HepG2 (cell line): ENCODE results near the gene CD207. TPM values are rescaled to one million over a fixed set of nuclear protein-coding genes. Genes with fewer than 3 reads are reported as not detected.

Source experiments
- ATAC-seq: fragments of 200-7000 bp; cut with Tn5 transposase; 3 replicates; pipeline ENCODE4 v1.9.1; 2020; ENCODE audit warnings: mild to moderate bottlenecking, moderate library complexity
- Bru-seq: library from RNA; stranded (reverse); fragments of 400-500 nt; gene quantifications from one replicate; lab custom pipeline; 2021; lab: Mats Ljungman, UMichigan
- BruChase-seq, 2 experiments: library from RNA; stranded (reverse); fragments of 400-500 nt; gene quantifications; one replicate each; lab custom pipeline; 2021; lab: Mats Ljungman, UMichigan
- BruUV-seq: library from RNA; stranded (reverse); fragments of 400-500 nt; replicated peaks from 2 replicates; lab custom pipeline; 2021; lab: Mats Ljungman, UMichigan
- CTCF ChIA-PET: fragments of 300-600 bp; formaldehyde crosslinking; extraction: SDS; loops from one replicate; lab custom pipeline; 2021; ENCODE audit warnings: low total read pairs, inconsistent platforms, low intra/inter-chr PET ratio; lab: Yijun Ruan, JAX
- POLR2A ChIA-PET: fragments of 350-600 bp; sonication (Branson Sonifier 250); formaldehyde crosslinking; loops from one replicate; lab custom pipeline; 2020; ENCODE audit warnings: antibody characterized with exemption, inconsistent platforms; lab: Yijun Ruan, JAX
- DNase-seq: peaks from one replicate; pipeline ENCODE4 v3.0.0-alpha.2; 2015; ENCODE audit warnings: low spot score
- FAIRE-seq: peaks from 3 replicates; lab custom pipeline; 2011; peaks lifted over from hg19 to GRCh38; lab: Jason Lieb, UNC
- H2AFZ ChIP-seq: one replicate; pipeline ENCODE4 v1.6.1; 2011; ENCODE audit warnings: low read length, inconsistent platforms
- H3K27ac ChIP-seq: fragments of 300-600 bp; 3 replicates; pipeline ENCODE4 v1.8.0; 2011; ENCODE audit warnings: mixed run types, mild to moderate bottlenecking, mixed read lengths, low read length, inconsistent platforms; ENCODE audit not compliant: insufficient read depth; ENCODE audit errors: extremely low read length
- H3K27me3 ChIP-seq, 2 experiments: fragments of 200-600 bp in 1 of 2; 2 replicates in 1 of 2; 3 replicates in 1 of 2; pipeline versions ENCODE4 v1.6.0 to v1.8.0; 2011; ENCODE audit warnings: low read length in 2 of 2, mild to moderate bottlenecking in 2 of 2, moderate library complexity in 2 of 2, inconsistent platforms in 1 of 2; ENCODE audit not compliant: insufficient read depth in 2 of 2, control insufficient read depth in 1 of 2
- H3K36me3 ChIP-seq, 2 experiments: fragments of 200-600 bp in 1 of 2; replicated peaks in 1 of 2; 2 replicates in 1 of 2; 3 replicates in 1 of 2; pipeline versions ENCODE4 v1.5.1 to v1.8.0; 2011; ENCODE audit warnings: low read length in 2 of 2, inconsistent platforms in 1 of 2; ENCODE audit not compliant: insufficient read depth in 2 of 2, control insufficient read depth in 1 of 2
- H3K4me1 ChIP-seq: 2 replicates; pipeline ENCODE4 v1.5.1; 2012; ENCODE audit warnings: low read length, inconsistent platforms; ENCODE audit not compliant: insufficient read depth
- H3K4me2 ChIP-seq: 2 replicates; pipeline ENCODE4 v1.6.0; 2011; ENCODE audit warnings: low read depth, low read length, inconsistent platforms
- H3K4me3 ChIP-seq, 3 experiments: fragments of 200-600 bp in 1 of 3; sonication (generic), shearing (Covaris generic) in 1 of 3; replicated peaks in 1 of 3; 2 replicates each; pipeline ENCODE4 v1.5.1; 2011 to 2016; ENCODE audit warnings: low read length in 3 of 3, inconsistent platforms in 2 of 3, low read depth in 2 of 3, mild to moderate bottlenecking in 2 of 3, control low read depth in 1 of 3, mixed read lengths in 1 of 3; ENCODE audit not compliant: insufficient read depth in 1 of 3
- H3K79me2 ChIP-seq: one replicate; pipeline ENCODE4 v1.6.1; 2011; ENCODE audit warnings: low read length, inconsistent platforms; ENCODE audit not compliant: insufficient read depth
- H3K9ac ChIP-seq: 2 replicates; pipeline ENCODE4 v1.6.0; 2011; ENCODE audit warnings: mild to moderate bottlenecking, low read depth, low read length, inconsistent platforms; ENCODE audit not compliant: insufficient read depth
- H3K9me3 ChIP-seq: 2 replicates; pipeline ENCODE4 v1.5.1; 2012; ENCODE audit warnings: mild to moderate bottlenecking, low read length
- H4K20me1 ChIP-seq: 2 replicates; pipeline ENCODE4 v1.6.0; 2011; ENCODE audit warnings: inconsistent platforms, mild to moderate bottlenecking, low read length, moderate library complexity; ENCODE audit not compliant: insufficient read depth
- ATM ChIP-seq: fragments of 450-650 bp; IDR thresholded peaks from 2 replicates; pipeline ENCODE4 v1.7.1; 2017; ENCODE audit warnings: mild to moderate bottlenecking, borderline replicate concordance
- CCDC6 ChIP-seq: sonication (generic); formaldehyde crosslinking; IDR thresholded peaks from 2 replicates; pipeline ENCODE4 v1.8.1; 2022; ENCODE audit warnings: mild to moderate bottlenecking, missing genetic modification reagents, moderate library complexity
- CTCF ChIP-seq: sonication (generic); formaldehyde crosslinking; IDR thresholded peaks from 2 replicates; pipeline ENCODE4 v1.5.0; 2020; ENCODE audit warnings: mild to moderate bottlenecking, missing genetic modification reagents, moderate library complexity
- FOXO1 ChIP-seq: sonication (generic); formaldehyde crosslinking; IDR thresholded peaks from 2 replicates; pipeline ENCODE4 v1.4.0; 2020; ENCODE audit warnings: missing genetic modification reagents
- MED13 ChIP-seq: sonication (generic); formaldehyde crosslinking; IDR thresholded peaks from 2 replicates; pipeline ENCODE4 v1.5.0; 2020; ENCODE audit warnings: missing genetic modification reagents
- PHF20 ChIP-seq: sonication (generic); formaldehyde crosslinking; IDR thresholded peaks from 2 replicates; pipeline ENCODE4 v1.5.0; 2020; ENCODE audit warnings: mild to moderate bottlenecking, missing genetic modification reagents
- RFXANK ChIP-seq: IDR thresholded peaks from 2 replicates; pipeline ENCODE4 v1.6.1; 2016
- TP53 ChIP-seq: sonication (generic); formaldehyde crosslinking; conservative IDR thresholded peaks from 2 replicates; pipeline ENCODE4 v1.4.0; 2020; ENCODE audit warnings: missing genetic modification reagents
- ZFP90 ChIP-seq: sonication (generic); formaldehyde crosslinking; IDR thresholded peaks from 2 replicates; pipeline ENCODE4 v1.8.0; 2022; ENCODE audit warnings: missing genetic modification reagents, mild to moderate bottlenecking, inconsistent platforms, borderline replicate concordance
- ZNF609 ChIP-seq: sonication (generic); formaldehyde crosslinking; IDR thresholded peaks from 2 replicates; pipeline ENCODE4 v1.4.0; 2020; ENCODE audit warnings: mild to moderate bottlenecking, missing genetic modification reagents, borderline replicate concordance
- ZNF724P ChIP-seq: sonication (generic); formaldehyde crosslinking; IDR thresholded peaks from 2 replicates; pipeline ENCODE4 v1.8.0; 2022; ENCODE audit warnings: missing genetic modification reagents, borderline replicate concordance
- WGBS: methylation state at CpG from one replicate; pipeline ENCODE4 v1.1.6; 2017; ENCODE audit warnings: low lambda C conversion rate; 5-methylcytosine and 5-hydroxymethylcytosine counted together
- in situ Hi-C: cut with HindIII; loops from 2 replicates; pipeline ENCODE4 v1.10.0; 2017; ENCODE audit warnings: low pct_unique_long_range_greater_than_20kb; ENCODE audit not compliant: extremely low pct_ligation_motif_present
- intact Hi-C: fragments of 100-400 bp; cut with micrococcal nuclease; formaldehyde crosslinking; loops from one replicate; pipeline ENCODE4 v1.10.0; 2022; ENCODE audit not compliant: unreplicated experiment
- long read RNA-seq, 2 experiments: library from RNA in 1 of 2; library from polyadenylated mRNA in 1 of 2; stranded (forward) in 1 of 2; unstranded in 1 of 2; transcript quantifications; one replicate each; pipeline ENCODE4 v2.0.0, GENCODE V29; 2019 to 2022
- polyA minus RNA-seq, 3 experiments: library from RNA; depleted of rRNA, polyadenylated mRNA; stranded (reverse); fragments of >200 nt; gene quantifications; 2 replicates each; pipeline ENCODE4 v1.2.3, GENCODE V29; 2011; ENCODE audit warnings: low replicate concordance in 1 of 3
- polyA plus RNA-seq, 8 experiments: library from polyadenylated mRNA; depleted of rRNA in 3 of 8; stranded (reverse) in 7 of 8; unstranded in 1 of 8; fragments of >200 nt; fragmentation: Illumina TruSeq in 4 of 8; extraction: Trizol in 4 of 8; gene quantifications; 2 replicates each; pipeline versions ENCODE4 v1.2.1 to v1.2.3, GENCODE V29; 2011 to 2016; ENCODE audit warnings: low read depth in 4 of 8, missing spikeins in 1 of 8, mixed read lengths in 1 of 8; ENCODE audit not compliant: insufficient read depth in 1 of 8
- total RNA-seq, 5 experiments: library from RNA; depleted of rRNA; stranded (reverse); fragments of >200 nt; fragmentation: Illumina TruSeq; extraction: Trizol; gene quantifications; 2 replicates each; pipeline ENCODE4 v1.2.3, GENCODE V29; 2016; ENCODE audit warnings: low read depth in 1 of 5

The CD207 gene
- total RNA-seq (2016; rRNA removed; fragmentation: Illumina TruSeq; extraction: Trizol) (0.09 and 0.27 TPM in 2 replicates), polyA plus RNA-seq (2011; rRNA removed) (0.13 and 0.15 TPM in 2 replicates), polyA minus RNA-seq (2011; rRNA and poly(A)+ RNA removed; ENCODE audit: low replicate concordance) (0.10 TPM in 1 of 2 replicates, not detected in the other), Bru-seq, nascent RNA (percentile 11 among the genes with signal in this experiment), BruChase-seq, experiment 1, labeled RNA remaining after a 6-hour chase (percentile 20 among the genes with signal in this experiment), BruChase-seq, experiment 2, labeled RNA remaining after a 2-hour chase (percentile 23 among the genes with signal in this experiment)
- not detected in 2 replicates for total RNA-seq (2016; cell fraction: cytosol; rRNA removed; fragmentation: Illumina TruSeq; extraction: Trizol; ENCODE audit: low read depth)
- 0.17 TPM in 1 of 2 replicates, not detected in the other for total RNA-seq (2016; cell fraction: insoluble cytoplasmic fraction; rRNA removed; fragmentation: Illumina TruSeq; extraction: Trizol)
- not detected in 2 replicates for total RNA-seq (2016; cell fraction: membrane; rRNA removed; fragmentation: Illumina TruSeq; extraction: Trizol)
- 0.19 TPM in 2 replicates for total RNA-seq (2016; cell fraction: nucleus; rRNA removed; fragmentation: Illumina TruSeq; extraction: Trizol)
- 0.07 and 0.12 TPM in 2 replicates for polyA plus RNA-seq (2011; cell fraction: cytosol; rRNA removed)
- polyA plus RNA-seq (2011; cell fraction: nucleus; rRNA removed), result 0.21 TPM in 2 replicates
- 0.16 and 0.19 TPM in 2 replicates for polyA plus RNA-seq (2012)
- not detected in 2 replicates for polyA plus RNA-seq (2016; cell fraction: cytosol; fragmentation: Illumina TruSeq; extraction: Trizol; ENCODE audit: low read depth)
- 0.12 and 0.16 TPM in 2 replicates for polyA plus RNA-seq (2016; cell fraction: insoluble cytoplasmic fraction; fragmentation: Illumina TruSeq; extraction: Trizol; ENCODE audit: low read depth)
- 0.16 TPM in 1 of 2 replicates, not detected in the other for polyA plus RNA-seq (2016; cell fraction: membrane; fragmentation: Illumina TruSeq; extraction: Trizol; ENCODE audit: low read depth)
- polyA plus RNA-seq (2016; cell fraction: nucleus; fragmentation: Illumina TruSeq; extraction: Trizol; ENCODE audit: insufficient read depth, low read depth), result 0.33 and 0.40 TPM in 2 replicates
- not detected in 2 replicates for polyA minus RNA-seq (2011; cell fraction: cytosol; rRNA and poly(A)+ RNA removed)
- polyA minus RNA-seq (2011; cell fraction: nucleus; rRNA and poly(A)+ RNA removed), result 0.25 and 0.39 TPM in 2 replicates
- long read RNA-seq, experiment 1, result 0 reads
- long read RNA-seq, experiment 2, result 0 reads

DNA sequence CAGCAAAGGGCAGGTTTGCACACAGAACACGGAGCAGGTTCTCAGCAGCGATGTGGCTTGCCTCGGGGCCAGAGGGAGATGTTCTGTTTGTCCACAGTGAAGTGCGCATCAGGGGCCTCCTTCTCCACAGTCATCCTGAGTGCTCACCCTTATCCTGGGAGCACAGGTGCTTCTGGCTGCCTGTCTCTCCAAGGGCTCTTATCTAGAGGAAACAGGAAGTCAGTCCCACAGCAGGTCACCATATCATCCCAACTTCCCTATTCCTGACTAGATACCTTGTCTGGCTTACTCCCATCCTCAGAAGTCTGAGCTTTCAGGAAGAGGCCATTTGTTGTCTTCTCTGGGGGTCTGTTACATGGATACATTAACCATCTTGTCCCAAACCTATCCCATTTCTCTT is at the start of gene CD207:
Gene CD207 (minus strand): TSS at position 174 of the 400 bp plus-strand sequence. CDS start 40 bp downstream, at position 134.
- H3K4me2 ChIP-seq, result no peak within 1 kb of the TSS
- peaks cover 0 to 31% of the 10 kb centered on the region in 2 experiments; a peak in 4 of 5 replicates for H3K27me3 ChIP-seq
- no peaks in the 10 kb centered on the region for H3K36me3 ChIP-seq
- H4K20me1 ChIP-seq, result no peaks in the 10 kb centered on the region
- H3K27ac ChIP-seq, result no peak within 1 kb of the TSS
- DNase-seq (no peak), FAIRE-seq (no peak), ATAC-seq (no peak)
- WGBS, result 82% methylated on average over 4 of the region's 4 CpGs
- H3K4me1 ChIP-seq, result peaks cover 11% of the 10 kb centered on the region
- no peak within 1 kb of the TSS for H3K9ac ChIP-seq
- no peaks in the 10 kb centered on the region for H3K79me2 ChIP-seq
- POLR2A ChIA-PET, result no interaction called here
- no TSS peak for BruUV-seq
- CTCF ChIA-PET, result no interaction called here
- no peak within 1 kb of the TSS for H2AFZ ChIP-seq
- in situ Hi-C loops (no loop called here), intact Hi-C loops (no loop called here)
- TF ChIP-seq CCDC6 (CRISPR knock-in tag) (no peak), ZNF609 (no peak), PHF20 (CRISPR knock-in tag) (no peak), ZNF724P (CRISPR knock-in tag) (no peak), CTCF (CRISPR knock-in tag) (no peak), ATM (no peak), TP53 (CRISPR knock-in tag) (no peak), MED13 (no peak), ZFP90 (CRISPR knock-in tag) (no peak), RFXANK (CRISPR knock-in tag) (no peak), FOXO1 (CRISPR knock-in tag) (no peak)
- H3K9me3 ChIP-seq, result no peaks in the 10 kb centered on the region
- no peak within 1 kb of the TSS for H3K4me3 ChIP-seq
